Measurements from ENCODE around the gene APC2.
"Not testable (repeated sequence)": the region's sequence is repeated elsewhere in the genome, so short reads cannot be mapped to it uniquely, and the experiment has no call there.

The APC2 gene

GRCh38 chr19:1514986-1515721 lies 65.2 kb downstream of the APC2 start:
- no peak for DNase-seq

- no peak for DNase-seq
Observed at GRCh38 chr19:1516395-1516753, 66.5 kb downstream of the APC2 start.

- DNase-seq: no peak
Observed at GRCh38 chr19:1518471-1518870, 68.5 kb downstream of the APC2 start.

DNA sequence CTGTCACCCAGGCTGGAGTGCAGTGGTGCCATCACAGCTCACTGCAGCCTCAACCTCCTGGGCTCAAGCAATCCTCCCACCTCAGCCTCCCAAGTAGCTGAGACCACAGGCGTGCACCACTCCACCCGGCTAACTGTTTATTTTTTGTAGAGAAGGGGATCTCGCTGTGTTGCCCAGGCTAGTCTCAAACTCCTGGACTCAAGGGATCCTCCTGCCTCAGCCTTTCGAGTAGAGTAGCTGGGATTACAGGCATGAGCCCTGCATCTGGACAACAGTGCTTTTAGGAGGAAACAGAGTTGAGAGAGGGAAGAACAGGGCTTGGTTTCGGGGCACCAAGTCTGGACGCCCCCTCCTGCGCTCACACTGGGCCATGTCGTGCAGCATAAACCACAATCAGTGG lies 69.9 kb downstream of the APC2 start:
- not testable (repeated sequence) for DNase-seq

DNA sequence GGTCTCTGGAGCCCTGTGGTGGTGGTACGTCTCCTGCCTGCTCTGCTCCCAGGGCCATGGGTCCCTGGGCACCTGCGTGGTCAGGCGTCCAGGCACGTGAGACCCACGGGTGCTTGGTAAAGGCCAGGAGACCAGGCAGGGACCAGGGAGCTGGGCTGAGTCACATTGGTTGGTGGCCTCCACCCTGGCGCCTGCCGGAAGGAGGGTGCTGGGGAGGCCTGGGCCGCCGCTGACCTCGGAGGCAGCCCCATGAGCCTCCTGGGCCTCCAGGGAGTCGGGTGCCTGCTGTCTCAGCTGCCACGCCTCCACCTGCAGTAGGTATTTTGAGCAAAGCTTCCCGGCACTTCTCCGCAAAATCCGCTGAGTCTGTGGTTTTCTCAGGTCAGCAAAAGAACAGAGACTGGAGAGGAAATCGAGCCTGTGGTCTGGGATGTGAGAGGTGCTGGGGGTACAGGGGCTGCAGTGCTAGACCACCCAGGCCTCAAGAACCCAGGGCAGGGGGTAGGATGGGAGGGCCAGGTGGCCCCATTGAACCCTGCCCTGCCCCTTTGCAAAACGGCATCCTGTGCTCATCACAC lies 70.4 kb downstream of the APC2 start:
- no peak for DNase-seq

DNA sequence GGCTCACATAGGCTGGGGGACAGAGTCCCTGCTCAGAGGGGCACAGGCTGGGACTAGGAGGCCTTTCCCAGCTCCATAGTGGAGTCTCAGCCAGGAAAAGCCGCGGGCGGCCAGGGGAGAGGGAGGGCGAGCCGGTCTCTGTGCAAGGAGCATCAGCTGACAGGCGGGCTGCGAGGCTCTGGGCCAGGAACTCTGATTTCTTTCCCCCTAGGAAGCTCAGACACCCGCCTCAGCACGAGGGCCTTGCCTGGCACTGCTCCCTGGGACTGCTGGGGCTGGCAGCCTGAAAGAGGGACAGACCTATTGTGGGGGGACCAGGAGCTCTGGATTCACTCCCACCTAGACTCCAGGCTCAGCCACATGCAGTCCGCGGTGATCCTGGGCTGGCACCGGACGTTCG lies 71.7 kb downstream of the APC2 start:
- DNase-seq: no peak

DNA sequence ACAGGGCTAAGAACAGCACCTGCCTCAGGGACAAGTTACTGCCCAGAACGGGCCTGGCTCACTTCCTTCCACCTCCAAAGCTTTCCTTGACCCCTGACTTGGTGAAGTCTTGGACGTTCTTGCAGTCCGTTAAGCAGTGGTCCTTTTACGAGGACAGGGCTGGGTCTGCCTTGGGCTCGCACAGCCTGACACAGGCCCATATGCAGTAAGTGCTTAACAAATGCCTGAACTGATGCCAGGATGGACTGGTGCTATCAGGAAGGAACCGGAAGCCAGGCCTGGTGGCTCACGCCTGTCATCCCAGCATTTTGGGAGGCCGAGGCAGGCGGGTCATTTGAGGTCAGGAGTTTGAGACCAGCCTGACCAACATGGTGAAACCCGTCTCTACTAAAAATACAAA lies 72.1 kb downstream of the APC2 start:
- no peak for DNase-seq

GRCh38 chr19:1522838-1523237 lies 72.9 kb downstream of the APC2 start:
- no peak for DNase-seq
